GM10266 (cell line): ENCODE measurements around the gene IGFBP3.

ENCODE experiments used
- DNase-seq: peaks from one replicate; pipeline ENCODE4 v3.0.0; 2012; ENCODE audit errors: extremely low spot score
- CTCF ChIP-seq: IDR thresholded peaks from 2 replicates; pipeline ENCODE4 v1.5.1; 2012; ENCODE audit warnings: mild to moderate bottlenecking, low read depth; ENCODE audit not compliant: control insufficient read depth, insufficient read depth; ENCODE audit errors: missing control alignments

Gene IGFBP3

GRCh38 chr7:45881759-45882464 is 39.2 kb downstream of the IGFBP3 start:
- TF ChIP-seq CTCF: no peak
- DNase-seq: no peak

GRCh38 chr7:45881280-45881758 is 39.8 kb downstream of the IGFBP3 start:
- no peak for DNase-seq
- TF ChIP-seq CTCF: no peak

- TF ChIP-seq CTCF: no peak
- DNase-seq: no peak
These were observed 40.6 kb downstream of the IGFBP3 start for GRCh38 chr7:45880433-45880860.

GRCh38 chr7:45878457-45879144 is 42.5 kb downstream of the IGFBP3 start:
- TF ChIP-seq CTCF: no peak

GRCh38 chr7:45876519-45876918 is 44.6 kb downstream of the IGFBP3 start:
- no peak for DNase-seq
- TF ChIP-seq CTCF: no peak

More at GRCh38 chr7:45878457-45879144, 42.5 kb downstream of the IGFBP3 start:
- no peak for DNase-seq

GRCh38 chr7:45874408-45875131 is 46.5 kb downstream of the IGFBP3 start:
- no peak for TF ChIP-seq CTCF
- DNase-seq: no peak

GRCh38 chr7:45873355-45873754 is 47.7 kb downstream of the IGFBP3 start:
- TF ChIP-seq CTCF: no peak
- no peak for DNase-seq
